ENCODE results near the gene PTEN.

- TF ChIP-seq POLR2AphosphoS5 (IDR thresholded peaks at IDR 0.05): no peak
- TF ChIP-seq POLR2A (IDR thresholded peaks at IDR 0.05): no peak
- TF ChIP-seq, protein P1, sequence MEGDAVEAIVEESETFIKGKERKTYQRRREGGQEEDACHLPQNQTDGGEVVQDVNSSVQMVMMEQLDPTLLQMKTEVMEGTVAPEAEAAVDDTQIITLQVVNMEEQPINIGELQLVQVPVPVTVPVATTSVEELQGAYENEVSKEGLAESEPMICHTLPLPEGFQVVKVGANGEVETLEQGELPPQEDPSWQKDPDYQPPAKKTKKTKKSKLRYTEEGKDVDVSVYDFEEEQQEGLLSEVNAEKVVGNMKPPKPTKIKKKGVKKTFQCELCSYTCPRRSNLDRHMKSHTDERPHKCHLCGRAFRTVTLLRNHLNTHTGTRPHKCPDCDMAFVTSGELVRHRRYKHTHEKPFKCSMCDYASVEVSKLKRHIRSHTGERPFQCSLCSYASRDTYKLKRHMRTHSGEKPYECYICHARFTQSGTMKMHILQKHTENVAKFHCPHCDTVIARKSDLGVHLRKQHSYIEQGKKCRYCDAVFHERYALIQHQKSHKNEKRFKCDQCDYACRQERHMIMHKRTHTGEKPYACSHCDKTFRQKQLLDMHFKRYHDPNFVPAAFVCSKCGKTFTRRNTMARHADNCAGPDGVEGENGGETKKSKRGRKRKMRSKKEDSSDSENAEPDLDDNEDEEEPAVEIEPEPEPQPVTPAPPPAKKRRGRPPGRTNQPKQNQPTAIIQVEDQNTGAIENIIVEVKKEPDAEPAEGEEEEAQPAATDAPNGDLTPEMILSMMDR (IDR thresholded peaks at IDR 0.05): no peak
Measured at GRCh38 chr10:87927091-87927490, 63.7 kb downstream of the PTEN start.
